GM21786 (cell line): ENCODE results near the gene MEGF6.

Experiments
- ATAC-seq: cut with Tn5 transposase; IDR thresholded peaks from one replicate; pipeline ENCODE4 v1.9.1; 2021; ENCODE audit not compliant: unreplicated experiment

The MEGF6 gene

GRCh38 chr1:3611170-3612019 lies at the start of gene MEGF6:
MEGF6 (minus strand) TSS chr1:3611508; CDS start chr1:3611268, 240 bp downstream.
- ATAC-seq = no peak

GRCh38 chr1:3660704-3661103 lies 49.4 kb upstream of the MEGF6 start:
- no peak for ATAC-seq

- ATAC-seq = no peak
Observed at GRCh38 chr1:3659093-3659492, 47.8 kb upstream of the MEGF6 start.

- ATAC-seq = no peak
Observed at GRCh38 chr1:3658231-3658615, 46.9 kb upstream of the MEGF6 start.

- no peak for ATAC-seq
Observed at GRCh38 chr1:3657578-3658230, 46.4 kb upstream of the MEGF6 start.

GRCh38 chr1:3657096-3657475 lies 45.8 kb upstream of the MEGF6 start:
- ATAC-seq = no peak

- peak; percentile 79 for ATAC-seq
Observed at GRCh38 chr1:3656450-3657095, 45.3 kb upstream of the MEGF6 start.

- no peak for ATAC-seq
Observed at GRCh38 chr1:3654549-3655281, 43.4 kb upstream of the MEGF6 start.

GRCh38 chr1:3653286-3653618 lies 41.9 kb upstream of the MEGF6 start:
- no peak for ATAC-seq

- no peak for ATAC-seq
Observed at GRCh38 chr1:3652548-3653285, 41.4 kb upstream of the MEGF6 start.

- no peak for ATAC-seq
Observed at GRCh38 chr1:3651930-3652547, 40.7 kb upstream of the MEGF6 start, which contains the start of gene TP73. TP73 (plus strand) TSS chr1:3652516; CDS start chr1:3682366, 29,850 bp downstream.

- no peak for ATAC-seq
Observed at GRCh38 chr1:3651026-3651929, 40.0 kb upstream of the MEGF6 start.

GRCh38 chr1:3650248-3651025 lies 39.1 kb upstream of the MEGF6 start:
- no peak for ATAC-seq

GRCh38 chr1:3649342-3650247 lies 38.3 kb upstream of the MEGF6 start, which contains the start of gene WRAP73:
WRAP73 (minus strand) TSS chr1:3650103; CDS start chr1:3649999, 104 bp downstream.
- ATAC-seq = peak; percentile 89

GRCh38 chr1:3646596-3646995 lies 35.3 kb upstream of the MEGF6 start:
- ATAC-seq = no peak

- ATAC-seq = no peak
Observed at GRCh38 chr1:3645666-3646355, 34.5 kb upstream of the MEGF6 start.

- ATAC-seq = no peak
Observed at GRCh38 chr1:3645247-3645646, 33.9 kb upstream of the MEGF6 start.
